Measurements from ENCODE around the gene RFWD3. TPM values are rescaled to one million over a fixed set of nuclear protein-coding genes. Genes with fewer than 3 reads are reported as not detected.

Gene RFWD3, protein sequence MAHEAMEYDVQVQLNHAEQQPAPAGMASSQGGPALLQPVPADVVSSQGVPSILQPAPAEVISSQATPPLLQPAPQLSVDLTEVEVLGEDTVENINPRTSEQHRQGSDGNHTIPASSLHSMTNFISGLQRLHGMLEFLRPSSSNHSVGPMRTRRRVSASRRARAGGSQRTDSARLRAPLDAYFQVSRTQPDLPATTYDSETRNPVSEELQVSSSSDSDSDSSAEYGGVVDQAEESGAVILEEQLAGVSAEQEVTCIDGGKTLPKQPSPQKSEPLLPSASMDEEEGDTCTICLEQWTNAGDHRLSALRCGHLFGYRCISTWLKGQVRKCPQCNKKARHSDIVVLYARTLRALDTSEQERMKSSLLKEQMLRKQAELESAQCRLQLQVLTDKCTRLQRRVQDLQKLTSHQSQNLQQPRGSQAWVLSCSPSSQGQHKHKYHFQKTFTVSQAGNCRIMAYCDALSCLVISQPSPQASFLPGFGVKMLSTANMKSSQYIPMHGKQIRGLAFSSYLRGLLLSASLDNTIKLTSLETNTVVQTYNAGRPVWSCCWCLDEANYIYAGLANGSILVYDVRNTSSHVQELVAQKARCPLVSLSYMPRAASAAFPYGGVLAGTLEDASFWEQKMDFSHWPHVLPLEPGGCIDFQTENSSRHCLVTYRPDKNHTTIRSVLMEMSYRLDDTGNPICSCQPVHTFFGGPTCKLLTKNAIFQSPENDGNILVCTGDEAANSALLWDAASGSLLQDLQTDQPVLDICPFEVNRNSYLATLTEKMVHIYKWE
- 10 to 100 TPM; 14.6 to 32.9 (median 25.1) TPM for total RNA-seq

DNA sequence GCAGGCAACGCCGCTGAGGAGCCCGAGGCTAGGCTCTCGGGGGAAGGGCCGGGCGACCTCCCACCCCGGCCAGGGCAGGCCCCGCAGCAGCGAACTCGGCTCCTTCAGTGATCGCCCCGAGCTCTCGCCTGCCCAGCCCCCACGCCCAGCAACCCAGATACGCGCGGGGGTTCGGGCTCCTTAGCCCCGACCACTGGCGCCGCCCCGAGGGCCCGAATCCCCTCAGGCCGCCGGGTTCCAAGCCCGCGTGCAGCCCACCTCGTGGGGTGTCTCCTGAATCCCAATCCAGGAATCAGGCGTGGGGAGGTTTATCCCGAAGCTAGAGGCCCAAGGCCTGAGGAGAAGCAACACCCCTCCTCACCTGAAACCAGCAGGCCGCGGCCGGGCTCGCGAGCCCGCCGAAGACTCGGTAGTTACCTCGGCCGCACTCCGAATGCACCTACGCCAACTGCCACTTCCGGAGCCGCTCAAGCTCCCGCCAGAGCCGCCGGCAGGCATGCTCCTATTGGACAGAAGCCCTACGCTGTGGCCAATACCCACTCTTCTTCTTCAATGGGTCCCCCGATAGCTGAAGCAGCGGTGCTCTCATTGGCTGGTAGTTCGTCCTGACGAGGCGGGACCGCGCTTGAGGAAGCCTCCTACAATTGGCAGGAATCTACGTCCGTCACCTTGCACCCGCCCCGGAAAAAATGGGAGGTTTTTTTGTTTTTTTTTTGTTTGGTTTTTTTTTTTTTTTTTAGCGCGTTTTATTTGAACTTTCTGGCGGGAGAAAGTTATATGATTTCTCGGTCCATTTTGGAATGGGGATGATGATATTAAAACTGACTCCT, at the start of gene RFWD3:
RFWD3 (minus strand) TSS at position 453 of the 830 bp plus-strand sequence. CDS start 5,428 bp downstream, outside the sequence.
- intact Hi-C loops (cut with DNase I) = no loop called here
- Histone ChIP-seq H3K4me1 (peaks cover 7 to 10% of the 10 kb centered on the region in 2 donors), H3K9me3 (no peaks in the 10 kb centered on the region), H3K4me3 (replicated peaks in 1 of 3) (peak within 1 kb of the TSS; percentile 62 to 69 (median 63)), H3K27me3 (no peaks in the 10 kb centered on the region), H3K36me3 (peaks cover 0 to 9% of the 10 kb centered on the region in 2 donors), H3K27ac (no peak within 1 kb of the TSS)
- 1 to 2% methylated on average over 22 to 51 of the region's 63 CpGs for WGBS, 2 donors
- TF ChIP-seq POLR2A (IDR thresholded peaks at IDR 0.05) = peak in 1 of 2 donors; percentile 43
- TF ChIP-seq, protein P1, sequence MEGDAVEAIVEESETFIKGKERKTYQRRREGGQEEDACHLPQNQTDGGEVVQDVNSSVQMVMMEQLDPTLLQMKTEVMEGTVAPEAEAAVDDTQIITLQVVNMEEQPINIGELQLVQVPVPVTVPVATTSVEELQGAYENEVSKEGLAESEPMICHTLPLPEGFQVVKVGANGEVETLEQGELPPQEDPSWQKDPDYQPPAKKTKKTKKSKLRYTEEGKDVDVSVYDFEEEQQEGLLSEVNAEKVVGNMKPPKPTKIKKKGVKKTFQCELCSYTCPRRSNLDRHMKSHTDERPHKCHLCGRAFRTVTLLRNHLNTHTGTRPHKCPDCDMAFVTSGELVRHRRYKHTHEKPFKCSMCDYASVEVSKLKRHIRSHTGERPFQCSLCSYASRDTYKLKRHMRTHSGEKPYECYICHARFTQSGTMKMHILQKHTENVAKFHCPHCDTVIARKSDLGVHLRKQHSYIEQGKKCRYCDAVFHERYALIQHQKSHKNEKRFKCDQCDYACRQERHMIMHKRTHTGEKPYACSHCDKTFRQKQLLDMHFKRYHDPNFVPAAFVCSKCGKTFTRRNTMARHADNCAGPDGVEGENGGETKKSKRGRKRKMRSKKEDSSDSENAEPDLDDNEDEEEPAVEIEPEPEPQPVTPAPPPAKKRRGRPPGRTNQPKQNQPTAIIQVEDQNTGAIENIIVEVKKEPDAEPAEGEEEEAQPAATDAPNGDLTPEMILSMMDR (IDR thresholded peaks at IDR 0.05) = no peak
- peak; percentile 98 for DNase-seq

DNA sequence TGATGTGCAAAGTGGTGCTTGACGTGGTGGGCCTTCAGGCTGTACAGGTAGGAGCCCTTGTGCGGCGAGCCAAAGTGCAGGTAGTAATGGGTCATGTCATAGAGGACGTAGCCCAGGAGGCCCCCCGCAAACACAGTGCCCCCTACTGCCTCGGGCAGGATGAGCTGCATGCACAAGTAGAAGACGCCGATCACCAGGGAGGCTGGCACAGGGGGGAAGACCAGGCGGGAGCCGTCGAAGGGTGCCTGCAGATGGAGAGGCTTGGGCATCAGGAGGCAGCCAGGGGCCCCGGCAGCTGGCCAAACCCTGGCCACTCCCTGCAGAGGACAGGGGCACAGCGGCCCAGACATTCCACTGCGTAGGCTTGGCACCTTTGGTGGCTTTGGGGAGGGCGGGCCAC, 49.7 kb upstream of the RFWD3 start:
- intact Hi-C loops (cut with DNase I) = no loop called here
- TF ChIP-seq, protein P1 (IDR thresholded peaks at IDR 0.05) = no peak
- no peak for TF ChIP-seq POLR2A (IDR thresholded peaks at IDR 0.05)
- DNase-seq = no peak
- Histone ChIP-seq H3K4me1 (no peaks in the 10 kb centered on the region), H3K27ac (no peak overlapping the region), H3K4me3 (replicated peaks in 1 of 3) (no peak overlapping the region), H3K27me3 (no peaks in the 10 kb centered on the region), H3K36me3 (no peaks in the 10 kb centered on the region), H3K9me3 (no peaks in the 10 kb centered on the region)
- 88 to 90% methylated on average over 13 to 15 of the region's 15 CpGs for WGBS, 2 donors

DNA sequence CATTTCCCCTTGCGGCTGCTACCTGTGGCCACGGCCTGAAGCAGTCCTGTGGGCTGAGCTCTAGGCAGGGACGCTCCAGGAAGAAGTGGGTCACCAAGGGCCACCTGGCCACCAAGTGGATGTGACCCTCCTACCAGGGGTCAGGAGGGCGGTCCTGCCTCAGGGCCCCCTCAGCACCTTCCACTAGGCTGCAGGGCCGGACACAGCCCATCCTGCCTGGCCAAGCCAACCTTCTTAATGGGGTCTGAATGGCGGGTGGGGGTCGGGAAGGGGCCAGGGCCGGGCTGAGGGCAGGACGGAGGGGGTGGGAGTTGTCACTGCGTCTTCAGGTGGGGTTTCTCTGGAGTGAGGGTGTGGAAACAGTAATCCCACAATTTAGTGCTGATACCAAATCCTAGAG, 47.2 kb upstream of the RFWD3 start:
- no peak for TF ChIP-seq POLR2A (IDR thresholded peaks at IDR 0.05)
- TF ChIP-seq, protein P1 (IDR thresholded peaks at IDR 0.05) = no peak
- 91 to 95% methylated on average over 5 to 8 of the region's 10 CpGs for WGBS, 2 donors

DNA sequence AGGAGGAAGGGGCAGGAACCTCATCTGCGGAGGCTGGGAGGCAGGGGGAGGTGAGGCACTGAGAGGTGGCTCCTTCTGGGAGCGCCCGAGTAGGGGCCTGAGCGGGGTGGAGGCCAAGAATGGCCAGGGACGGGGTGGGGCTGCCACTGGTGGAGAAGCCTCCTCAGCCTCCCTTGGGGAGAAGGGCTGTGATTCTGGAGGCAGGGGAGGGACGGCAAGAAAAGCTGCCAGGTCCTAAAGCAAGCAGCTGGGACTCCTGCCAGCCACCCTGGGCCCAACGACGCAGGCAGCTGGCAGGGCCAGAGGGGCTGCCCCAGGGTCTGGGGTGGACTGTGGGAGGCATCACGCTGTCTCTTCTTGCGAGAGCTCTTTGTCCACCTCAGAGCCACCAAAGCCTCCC, 46.6 kb upstream of the RFWD3 start:
- no peak for DNase-seq
- 79 to 81% methylated on average over 8 to 9 of the region's 10 CpGs for WGBS, 2 donors
- Histone ChIP-seq H3K36me3 (no peaks in the 10 kb centered on the region), H3K4me1 (no peaks in the 10 kb centered on the region), H3K27me3 (no peaks in the 10 kb centered on the region), H3K4me3 (replicated peaks in 1 of 3) (no peak overlapping the region), H3K9me3 (no peaks in the 10 kb centered on the region), H3K27ac (no peak overlapping the region)
- TF ChIP-seq, protein P1 (IDR thresholded peaks at IDR 0.05) = no peak
- no peak for TF ChIP-seq POLR2A (IDR thresholded peaks at IDR 0.05)
- intact Hi-C loops (cut with DNase I) = no loop called here

More for the DNA sequence above, 47.2 kb upstream of the RFWD3 start:
- no peak overlapping the region for H3K4me3 ChIP-seq (replicated peaks in 1 of 3)
- intact Hi-C loops (cut with DNase I) = no loop called here
- no peaks in the 10 kb centered on the region for H3K27me3 ChIP-seq
- no peaks in the 10 kb centered on the region for H3K4me1 ChIP-seq
- H3K9me3 ChIP-seq = no peaks in the 10 kb centered on the region
- no peak for DNase-seq
- H3K27ac ChIP-seq = no peak overlapping the region
- no peaks in the 10 kb centered on the region for H3K36me3 ChIP-seq

Data from thyroid gland (tissue), 4 donors.